ENCODE data around the gene C3orf62.

C3orf62 gene

DNA sequence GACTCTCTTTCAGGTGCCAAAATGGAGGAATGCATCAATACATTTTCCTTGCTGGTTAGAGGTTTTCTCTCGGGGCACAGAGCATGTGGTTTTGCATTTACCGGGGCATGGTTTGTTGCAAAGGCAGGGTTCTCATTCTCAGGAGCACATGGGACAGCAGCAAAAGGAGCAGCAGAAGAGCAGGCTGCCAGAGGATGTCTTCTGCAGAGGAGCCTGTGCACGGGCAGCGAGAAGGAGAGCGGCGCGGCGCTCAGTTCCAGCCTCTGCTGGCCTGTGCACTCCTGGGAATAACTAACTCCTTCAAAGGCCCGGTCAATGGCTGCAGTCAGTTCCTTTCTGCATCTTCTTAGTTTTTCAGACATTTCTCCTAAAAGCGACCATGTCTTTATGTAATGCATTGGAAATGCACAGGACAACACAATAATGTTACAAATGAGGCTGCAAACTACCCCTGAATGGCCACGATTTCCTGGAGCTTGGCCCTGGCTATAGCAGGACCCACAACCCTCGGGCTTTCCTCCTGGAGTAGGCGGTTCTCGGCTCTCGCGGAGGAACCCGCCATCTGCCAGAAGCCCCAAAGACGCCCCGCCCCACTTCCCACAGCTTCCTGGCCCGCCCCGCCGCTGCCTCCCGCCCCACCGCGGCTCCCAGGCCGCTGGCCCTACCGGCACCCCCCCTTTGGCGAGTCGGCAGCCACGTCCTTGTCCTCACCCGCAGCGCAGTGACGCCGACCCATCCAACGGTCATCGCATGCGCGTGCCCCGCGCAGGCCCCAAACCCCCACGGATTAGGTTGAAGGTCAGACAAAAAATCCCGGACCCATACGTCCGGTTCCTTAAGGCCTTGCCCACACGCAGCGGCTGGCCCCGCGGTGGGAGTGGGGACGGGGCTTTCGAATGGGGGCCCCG lies at the start of gene C3orf62:
Gene C3orf62, minus strand, starts transcription at position 758 of the 908 bp plus-strand sequence. Its CDS starts 360 bp downstream, at position 398.
- Mint-ChIP-seq H3K4me1 (peaks cover 19% of the 10 kb centered on the region), H3K36me3 (ENCODE audit: insufficient read depth) (peaks cover 29% of the 10 kb centered on the region), H3K27me3 (no peaks in the 10 kb centered on the region), H3K9me3 (no peaks in the 10 kb centered on the region), H3K27ac (ENCODE audit: low read depth) (peak within 1 kb of the TSS; percentile 87), H3K4me3 (peak within 1 kb of the TSS; percentile 87)
- peak; percentile 41 for DNase-seq (ENCODE audit: low spot score in 2 of 2)
- ATAC-seq (replicated peaks; ENCODE audit: extremely low read depth, poor library complexity, severe bottlenecking): peak; percentile 80

- Mint-ChIP-seq H3K27ac (ENCODE audit: low read depth) (no peak overlapping the region), H3K4me1 (peaks cover 16% of the 10 kb centered on the region), H3K36me3 (ENCODE audit: insufficient read depth) (peaks cover 79% of the 10 kb centered on the region), H3K27me3 (no peaks in the 10 kb centered on the region), H3K9me3 (no peaks in the 10 kb centered on the region), H3K4me3 (no peak overlapping the region)
- no peak for ATAC-seq (replicated peaks; ENCODE audit: extremely low read depth, poor library complexity, severe bottlenecking)
- no peak for DNase-seq (ENCODE audit: low spot score in 2 of 2)
Observed at GRCh38 chr3:49324768-49325167, 47.7 kb upstream of the C3orf62 start.

- DNase-seq (ENCODE audit: low spot score in 2 of 2): no peak
- peaks cover 11% of the 10 kb centered on the region for H3K4me1 Mint-ChIP-seq
- H3K27me3 Mint-ChIP-seq: no peaks in the 10 kb centered on the region
- ATAC-seq (replicated peaks; ENCODE audit: extremely low read depth, poor library complexity, severe bottlenecking): no peak
- H3K36me3 Mint-ChIP-seq (ENCODE audit: insufficient read depth): peaks cover 49% of the 10 kb centered on the region
- H3K9me3 Mint-ChIP-seq: no peaks in the 10 kb centered on the region
- no peak overlapping the region for H3K4me3 Mint-ChIP-seq
- H3K27ac Mint-ChIP-seq (ENCODE audit: low read depth): no peak overlapping the region
Observed at GRCh38 chr3:49316696-49317457, 39.8 kb upstream of the C3orf62 start.

DNA sequence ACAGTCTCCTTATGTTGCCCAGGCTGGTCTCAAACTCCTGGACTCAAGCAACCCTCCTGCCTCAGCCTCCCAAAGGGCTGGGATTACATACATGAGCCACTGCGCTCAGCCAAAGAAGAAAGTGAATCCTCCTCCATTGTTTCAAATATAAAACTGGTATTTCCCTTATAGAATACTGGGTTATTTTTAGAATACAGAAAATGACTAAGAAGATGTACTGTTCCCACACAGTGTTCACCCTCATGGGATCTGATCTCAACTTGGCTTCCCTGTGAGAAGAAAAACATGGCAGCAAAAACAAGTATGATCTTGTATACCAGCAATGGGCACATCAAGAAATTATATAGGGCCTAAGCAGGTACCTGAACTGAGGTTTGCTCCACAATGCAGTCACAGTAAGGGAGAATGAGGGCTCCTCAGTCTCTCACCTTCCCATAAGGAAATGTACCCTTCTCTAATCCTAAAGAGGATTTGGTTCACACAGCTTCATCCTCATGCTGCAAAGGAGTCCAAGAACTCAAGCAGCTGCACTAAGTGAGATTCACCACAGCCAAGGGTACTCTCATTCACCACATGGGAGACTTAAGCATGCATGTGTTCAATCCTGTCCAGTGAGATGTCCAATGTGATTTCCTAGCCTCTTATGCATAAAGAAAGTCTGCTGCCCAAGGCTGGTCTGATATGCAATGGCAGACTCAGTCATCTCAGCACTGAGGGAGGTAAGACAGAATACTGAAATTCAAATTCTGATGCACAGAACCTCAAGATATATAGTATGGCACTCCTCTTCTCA lies 37.1 kb upstream of the C3orf62 start:
- Mint-ChIP-seq H3K4me3 (no peak overlapping the region), H3K4me1 (peaks cover 14% of the 10 kb centered on the region), H3K36me3 (ENCODE audit: insufficient read depth) (peaks cover 48% of the 10 kb centered on the region), H3K27me3 (no peaks in the 10 kb centered on the region), H3K9me3 (no peaks in the 10 kb centered on the region), H3K27ac (ENCODE audit: low read depth) (no peak overlapping the region)
- ATAC-seq (replicated peaks; ENCODE audit: extremely low read depth, poor library complexity, severe bottlenecking) (no peak), DNase-seq (ENCODE audit: low spot score in 2 of 2) (no peak)

GRCh38 chr3:49311283-49311682 lies 34.3 kb upstream of the C3orf62 start:
- Mint-ChIP-seq H3K27ac (ENCODE audit: low read depth) (peak overlapping the region; percentile 29), H3K9me3 (no peaks in the 10 kb centered on the region), H3K27me3 (no peaks in the 10 kb centered on the region)

GRCh38 chr3:49310677-49311076 lies 33.6 kb upstream of the C3orf62 start:
- no peaks in the 10 kb centered on the region for H3K27me3 Mint-ChIP-seq
- peaks cover 57% of the 10 kb centered on the region for H3K36me3 Mint-ChIP-seq (ENCODE audit: insufficient read depth)
- peak overlapping the region; percentile 29 for H3K27ac Mint-ChIP-seq (ENCODE audit: low read depth)
- H3K4me3 Mint-ChIP-seq: no peak overlapping the region
- no peaks in the 10 kb centered on the region for H3K9me3 Mint-ChIP-seq
- peaks cover 12% of the 10 kb centered on the region for H3K4me1 Mint-ChIP-seq
- DNase-seq (ENCODE audit: low spot score in 2 of 2): no peak
- no peak for ATAC-seq (replicated peaks; ENCODE audit: extremely low read depth, poor library complexity, severe bottlenecking)

More at GRCh38 chr3:49311283-49311682, 34.3 kb upstream of the C3orf62 start:
- no peak for ATAC-seq (replicated peaks; ENCODE audit: extremely low read depth, poor library complexity, severe bottlenecking)
- no peak for DNase-seq (ENCODE audit: low spot score in 2 of 2)
- Mint-ChIP-seq H3K4me3 (no peak overlapping the region), H3K36me3 (ENCODE audit: insufficient read depth) (peaks cover 54% of the 10 kb centered on the region), H3K4me1 (peaks cover 14% of the 10 kb centered on the region)

GRCh38 chr3:49305608-49306007 lies 28.6 kb upstream of the C3orf62 start:
- no peak overlapping the region for H3K27ac Mint-ChIP-seq (ENCODE audit: low read depth)
- ATAC-seq (replicated peaks; ENCODE audit: extremely low read depth, poor library complexity, severe bottlenecking): no peak
- no peaks in the 10 kb centered on the region for H3K9me3 Mint-ChIP-seq
- H3K4me1 Mint-ChIP-seq: peaks cover 5% of the 10 kb centered on the region
- no peak overlapping the region for H3K4me3 Mint-ChIP-seq
- peaks cover 61% of the 10 kb centered on the region for H3K36me3 Mint-ChIP-seq (ENCODE audit: insufficient read depth)
- no peaks in the 10 kb centered on the region for H3K27me3 Mint-ChIP-seq
- no peak for DNase-seq (ENCODE audit: low spot score in 2 of 2)

DNA sequence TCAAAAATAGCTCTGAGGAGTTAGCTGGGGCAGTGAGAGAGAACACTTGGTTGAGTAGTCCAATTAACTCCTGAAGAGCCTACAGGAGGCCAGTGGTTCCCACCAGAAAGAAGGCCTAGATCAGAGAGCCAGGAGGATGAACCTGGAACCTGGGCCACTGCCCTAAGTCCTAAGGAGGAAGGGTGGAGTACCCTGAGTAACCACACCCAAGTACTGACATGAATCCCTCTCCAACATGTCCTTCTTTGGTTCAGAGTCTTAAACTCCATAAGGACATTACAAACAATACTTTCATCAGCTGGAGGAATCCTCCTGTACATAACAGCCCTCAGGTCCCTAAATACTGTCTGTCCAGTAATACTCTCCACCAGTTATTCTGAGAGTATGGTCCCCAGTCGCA lies 25.6 kb upstream of the C3orf62 start:
- no peaks in the 10 kb centered on the region for H3K27me3 Mint-ChIP-seq
- H3K4me1 Mint-ChIP-seq: peaks cover 5% of the 10 kb centered on the region
- no peak for ATAC-seq (replicated peaks; ENCODE audit: extremely low read depth, poor library complexity, severe bottlenecking)
- no peak for DNase-seq (ENCODE audit: low spot score in 2 of 2)
- H3K9me3 Mint-ChIP-seq: no peaks in the 10 kb centered on the region
- H3K27ac Mint-ChIP-seq (ENCODE audit: low read depth): no peak overlapping the region
- H3K4me3 Mint-ChIP-seq: no peak overlapping the region
- peaks cover 67% of the 10 kb centered on the region for H3K36me3 Mint-ChIP-seq (ENCODE audit: insufficient read depth)

- H3K27ac Mint-ChIP-seq (ENCODE audit: low read depth): no peak overlapping the region
Observed at GRCh38 chr3:49300595-49300994, 23.6 kb upstream of the C3orf62 start.

DNA sequence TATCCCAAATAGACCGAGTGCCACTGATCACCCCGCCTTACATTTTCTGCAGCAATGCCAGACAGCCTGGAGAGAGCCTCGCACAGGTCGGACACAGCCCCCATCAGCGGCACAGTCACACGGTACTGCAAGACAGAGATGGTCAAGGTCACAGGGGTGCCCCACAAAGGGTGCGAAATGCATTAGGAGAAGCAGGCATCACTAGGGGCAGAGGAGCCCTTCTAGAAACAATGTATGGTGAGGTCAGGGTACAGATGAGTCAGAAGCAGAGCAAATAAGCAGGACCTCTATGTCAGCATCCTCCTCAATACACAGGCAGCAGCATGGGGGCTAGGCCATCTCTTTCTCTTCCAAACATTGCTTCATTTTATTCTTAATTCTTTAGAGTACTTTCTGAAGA lies 21.5 kb upstream of the C3orf62 start:
- no peaks in the 10 kb centered on the region for H3K27me3 Mint-ChIP-seq
- H3K4me3 Mint-ChIP-seq: no peak overlapping the region
- ATAC-seq (replicated peaks; ENCODE audit: extremely low read depth, poor library complexity, severe bottlenecking) (no peak), DNase-seq (ENCODE audit: low spot score in 2 of 2) (no peak)
- H3K27ac Mint-ChIP-seq (ENCODE audit: low read depth): no peak overlapping the region
- H3K4me1 Mint-ChIP-seq: peaks cover 9% of the 10 kb centered on the region
- H3K36me3 Mint-ChIP-seq (ENCODE audit: insufficient read depth): peaks cover 68% of the 10 kb centered on the region
- H3K9me3 Mint-ChIP-seq: no peaks in the 10 kb centered on the region

More at GRCh38 chr3:49300595-49300994, 23.6 kb upstream of the C3orf62 start:
- H3K4me3 Mint-ChIP-seq: no peak overlapping the region
- DNase-seq (ENCODE audit: low spot score in 2 of 2): no peak
- H3K27me3 Mint-ChIP-seq: no peaks in the 10 kb centered on the region
- H3K36me3 Mint-ChIP-seq (ENCODE audit: insufficient read depth): peaks cover 66% of the 10 kb centered on the region
- H3K9me3 Mint-ChIP-seq: no peaks in the 10 kb centered on the region
- H3K4me1 Mint-ChIP-seq: peaks cover 9% of the 10 kb centered on the region
- no peak for ATAC-seq (replicated peaks; ENCODE audit: extremely low read depth, poor library complexity, severe bottlenecking)

- Mint-ChIP-seq H3K4me3 (no peak overlapping the region), H3K27ac (ENCODE audit: low read depth) (peak overlapping the region; percentile 52), H3K9me3 (no peaks in the 10 kb centered on the region), H3K4me1 (peaks cover 5% of the 10 kb centered on the region), H3K27me3 (no peaks in the 10 kb centered on the region), H3K36me3 (ENCODE audit: insufficient read depth) (peaks cover 80% of the 10 kb centered on the region)
- ATAC-seq (replicated peaks; ENCODE audit: extremely low read depth, poor library complexity, severe bottlenecking) (no peak), DNase-seq (ENCODE audit: low spot score in 2 of 2) (no peak)
Observed at GRCh38 chr3:49296781-49297411, 19.9 kb upstream of the C3orf62 start.
